Mononuclear cell (primary cell): Measurements from ENCODE around the gene OSER1. TPM values are rescaled to one million over a fixed set of nuclear protein-coding genes. Genes with fewer than 3 reads are reported as not detected.

Source experiments
- H3K27me3 ChIP-seq: 2 replicates; pipeline ENCODE4 v1.6.0; 2011; ENCODE audit warnings: low read length, control low read depth; ENCODE audit not compliant: insufficient read depth
- H3K4me1 ChIP-seq: 2 replicates; pipeline ENCODE4 v1.5.1; 2011; ENCODE audit warnings: mild to moderate bottlenecking, low read length, control low read depth; ENCODE audit not compliant: insufficient read depth
- H3K4me3 ChIP-seq: 2 replicates; pipeline ENCODE4 v1.5.1; 2011; ENCODE audit warnings: mild to moderate bottlenecking, low read length, moderate library complexity
- H3K9me3 ChIP-seq: 2 replicates; pipeline ENCODE4 v1.5.1; 2011; ENCODE audit warnings: low read depth, mild to moderate bottlenecking, control low read depth, low read length
- total RNA-seq: library from RNA; depleted of rRNA; stranded (reverse); fragments of >200 nt; gene quantifications from one replicate; pipeline ENCODE4 v1.2.3, GENCODE V29; 2012

Gene OSER1
- total RNA-seq, 1 donor, result 109 TPM

GRCh38 chr20:44159711-44160110, 50.9 kb downstream of the OSER1 start:
- Histone ChIP-seq H3K4me1 (no peaks in the 10 kb centered on the region), H3K9me3 (no peaks in the 10 kb centered on the region), H3K27me3 (no peaks in the 10 kb centered on the region), H3K4me3 (no peak overlapping the region)

GRCh38 chr20:44159125-44159524, 51.4 kb downstream of the OSER1 start:
- no peaks in the 10 kb centered on the region for H3K27me3 ChIP-seq
- H3K4me3 ChIP-seq, result no peak overlapping the region
- no peaks in the 10 kb centered on the region for H3K9me3 ChIP-seq
- no peaks in the 10 kb centered on the region for H3K4me1 ChIP-seq

DNA sequence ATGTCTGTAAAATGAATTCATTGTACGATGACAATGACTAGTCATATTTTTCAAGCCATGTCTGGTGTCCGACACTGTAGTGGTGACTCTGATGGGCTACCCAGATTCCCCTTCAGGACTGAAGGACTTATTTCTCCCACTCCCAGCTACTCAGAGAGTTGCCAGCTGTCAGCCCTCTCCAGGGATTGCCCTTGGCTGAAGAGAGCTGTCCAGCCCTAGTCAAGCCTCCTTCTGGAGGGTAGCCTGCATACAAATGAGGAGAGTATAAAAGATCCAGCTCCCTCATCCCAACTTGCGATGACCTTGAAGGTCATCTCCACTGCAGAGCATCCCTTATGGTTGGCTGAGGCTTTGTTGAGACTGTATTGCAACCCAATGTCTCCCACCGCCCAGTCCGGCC, 53.5 kb downstream of the OSER1 start:
- H3K4me1 ChIP-seq, result no peaks in the 10 kb centered on the region
- no peak overlapping the region for H3K4me3 ChIP-seq
- H3K27me3 ChIP-seq, result no peaks in the 10 kb centered on the region
- no peaks in the 10 kb centered on the region for H3K9me3 ChIP-seq

DNA sequence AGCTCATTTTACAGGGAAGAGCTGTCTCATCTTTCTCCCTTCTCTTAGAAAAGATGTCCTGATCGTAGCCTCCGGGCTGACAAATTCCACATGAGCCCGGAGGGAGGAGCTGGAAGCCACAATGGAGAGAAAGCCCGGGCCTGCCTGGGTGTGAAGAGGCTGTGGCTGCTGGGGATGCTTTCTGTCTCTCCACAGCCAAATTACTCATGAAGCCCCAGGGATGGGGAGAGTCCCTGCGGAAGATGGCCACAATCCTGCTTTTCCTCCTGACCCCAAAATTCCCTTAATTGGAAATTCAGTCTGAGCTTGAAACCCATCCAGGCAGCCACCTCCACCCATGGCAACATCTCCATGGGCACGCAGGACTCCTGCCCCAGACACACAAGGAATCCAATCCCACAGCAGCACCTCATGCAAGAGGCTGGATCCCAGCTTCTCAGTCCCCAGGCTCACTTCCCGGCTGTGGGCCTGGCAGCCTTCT, 56.0 kb downstream of the OSER1 start:
- no peaks in the 10 kb centered on the region for H3K27me3 ChIP-seq

DNA sequence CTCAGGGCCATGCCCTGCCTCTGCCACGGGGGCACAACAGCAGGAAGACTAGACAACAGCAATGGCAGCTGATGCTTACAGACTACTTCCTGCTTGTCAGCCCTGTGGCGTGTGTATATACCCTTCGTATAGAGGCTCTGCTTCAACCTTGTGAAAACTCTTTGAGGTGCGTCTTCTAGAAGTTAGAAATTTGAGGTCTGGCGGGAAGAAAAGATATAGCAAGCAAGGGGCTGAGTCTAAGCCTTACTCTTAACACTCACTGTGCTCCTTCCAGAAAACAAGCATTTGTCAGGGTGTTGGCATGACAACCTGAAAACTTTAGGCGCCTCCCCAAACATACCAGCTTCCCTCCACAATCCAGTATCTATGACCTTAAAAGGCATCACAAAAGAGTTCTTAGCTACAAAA, 56.9 kb downstream of the OSER1 start:
- H3K9me3 ChIP-seq, result no peaks in the 10 kb centered on the region
- H3K4me3 ChIP-seq, result no peak overlapping the region
- no peaks in the 10 kb centered on the region for H3K4me1 ChIP-seq
- no peaks in the 10 kb centered on the region for H3K27me3 ChIP-seq

More for the DNA sequence above, 56.0 kb downstream of the OSER1 start:
- no peaks in the 10 kb centered on the region for H3K9me3 ChIP-seq
- H3K4me1 ChIP-seq, result no peaks in the 10 kb centered on the region
- no peak overlapping the region for H3K4me3 ChIP-seq

GRCh38 chr20:44151621-44152416, 58.8 kb downstream of the OSER1 start:
- no peaks in the 10 kb centered on the region for H3K27me3 ChIP-seq
- H3K4me3 ChIP-seq, result no peak overlapping the region
- H3K9me3 ChIP-seq, result no peaks in the 10 kb centered on the region
- H3K4me1 ChIP-seq, result no peaks in the 10 kb centered on the region

DNA sequence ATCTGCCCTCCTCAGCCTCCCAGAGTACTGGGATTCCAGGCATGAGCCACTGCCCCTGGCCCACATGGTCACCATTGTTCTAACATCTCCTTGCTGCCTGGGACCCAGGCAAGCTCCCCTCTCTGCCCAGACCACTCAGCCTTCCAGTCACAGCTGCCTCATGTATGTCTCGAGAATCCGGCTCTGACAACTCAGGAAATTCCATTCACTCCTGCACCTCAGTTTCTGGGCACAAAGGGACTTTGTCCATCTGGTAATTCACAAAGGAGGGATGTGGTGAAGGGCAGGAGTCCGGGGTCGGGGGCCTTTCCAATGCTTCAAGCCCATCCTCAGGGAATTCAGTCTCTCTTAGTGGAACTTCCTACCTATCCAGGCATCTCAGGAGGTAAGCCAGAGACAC, 64.3 kb downstream of the OSER1 start:
- Histone ChIP-seq H3K4me3 (no peak overlapping the region), H3K9me3 (no peaks in the 10 kb centered on the region), H3K27me3 (no peaks in the 10 kb centered on the region), H3K4me1 (no peaks in the 10 kb centered on the region)

Other genes with a start within 250 kb of the OSER1 start
- gene JPH2, start 23.6 kb downstream of the OSER1 start, total RNA-seq, result not detected
- not detected for gene GDAP1L1, start 36.5 kb upstream of the OSER1 start, total RNA-seq
- gene FITM2, start 100.4 kb upstream of the OSER1 start, total RNA-seq, result 1.6 TPM
- gene R3HDML, start 126.3 kb upstream of the OSER1 start, total RNA-seq, result not detected
- gene HNF4A, start 144.9 kb upstream of the OSER1 start, total RNA-seq, result not detected